Activated CD8-positive, alpha-beta memory T cell treated with anti-CD3 and anti-CD28 coated beads, Interleukin-2, amount 50 U/mL, for 1 hour (primary cell): Measurements from ENCODE around the gene MIPOL1.

Experiments
- DNase-seq: peaks from one replicate; pipeline ENCODE4 v3.0.0-alpha.2; 2020; ENCODE audit errors: extremely low read depth

MIPOL1 gene

GRCh38 chr14:37587131-37587803, 389.5 kb downstream of the MIPOL1 start:
- DNase-seq = no peak

- no peak for DNase-seq
Observed at GRCh38 chr14:37587881-37588666, 390.3 kb downstream of the MIPOL1 start.

- DNase-seq = no peak
Observed at GRCh38 chr14:37588667-37588955, 390.9 kb downstream of the MIPOL1 start.

- no peak for DNase-seq
Observed at GRCh38 chr14:37588956-37589714, 391.4 kb downstream of the MIPOL1 start.

- DNase-seq = no peak
Observed at GRCh38 chr14:37589715-37590427, 392.1 kb downstream of the MIPOL1 start.

GRCh38 chr14:37590428-37591139, 392.8 kb downstream of the MIPOL1 start:
- no peak for DNase-seq

- DNase-seq = no peak
Observed at GRCh38 chr14:37591311-37591940, 393.7 kb downstream of the MIPOL1 start.

- no peak for DNase-seq
Observed at GRCh38 chr14:37591941-37592481, 394.3 kb downstream of the MIPOL1 start.

GRCh38 chr14:37592482-37593408, 395.0 kb downstream of the MIPOL1 start:
- DNase-seq = no peak

GRCh38 chr14:37593511-37594237, 395.9 kb downstream of the MIPOL1 start:
- no peak for DNase-seq

GRCh38 chr14:37594238-37594970, 396.7 kb downstream of the MIPOL1 start:
- no peak for DNase-seq

- no peak for DNase-seq
Observed at GRCh38 chr14:37594971-37595808, 397.5 kb downstream of the MIPOL1 start, which contains the start of the genes FOXA1 and TTC6. Gene FOXA1 (minus strand): TSS chr14:37595249. CDS start chr14:37594972, 277 bp downstream. Gene TTC6 (plus strand): TSS chr14:37595629. CDS start chr14:37622065, 26,436 bp downstream.

- no peak for DNase-seq
Observed at GRCh38 chr14:37595809-37596621, 398.3 kb downstream of the MIPOL1 start.

GRCh38 chr14:37596790-37597472, 399.2 kb downstream of the MIPOL1 start:
- no peak for DNase-seq

GRCh38 chr14:37597538-37597913, 399.8 kb downstream of the MIPOL1 start:
- no peak for DNase-seq
